OCI-LY1 (cell line): ENCODE data around the gene RHBDF1.

ENCODE experiments used
- CTCF ChIP-seq: fragments of 200-600 bp; sonication (generic), shearing (Covaris generic); IDR thresholded peaks from 2 replicates; pipeline ENCODE4 v1.5.1; 2017; ENCODE audit warnings: mild to moderate bottlenecking, antibody characterized with exemption, low read length, moderate library complexity, mixed read lengths
- EZH2 ChIP-seq: fragments of 200-600 bp; sonication (generic), shearing (Covaris generic); IDR thresholded peaks from 2 replicates; pipeline ENCODE4 v1.8.0; 2017; ENCODE audit warnings: borderline replicate concordance, mixed run types, mild to moderate bottlenecking, antibody characterized with exemption, low read length, moderate library complexity, mixed read lengths

DNA sequence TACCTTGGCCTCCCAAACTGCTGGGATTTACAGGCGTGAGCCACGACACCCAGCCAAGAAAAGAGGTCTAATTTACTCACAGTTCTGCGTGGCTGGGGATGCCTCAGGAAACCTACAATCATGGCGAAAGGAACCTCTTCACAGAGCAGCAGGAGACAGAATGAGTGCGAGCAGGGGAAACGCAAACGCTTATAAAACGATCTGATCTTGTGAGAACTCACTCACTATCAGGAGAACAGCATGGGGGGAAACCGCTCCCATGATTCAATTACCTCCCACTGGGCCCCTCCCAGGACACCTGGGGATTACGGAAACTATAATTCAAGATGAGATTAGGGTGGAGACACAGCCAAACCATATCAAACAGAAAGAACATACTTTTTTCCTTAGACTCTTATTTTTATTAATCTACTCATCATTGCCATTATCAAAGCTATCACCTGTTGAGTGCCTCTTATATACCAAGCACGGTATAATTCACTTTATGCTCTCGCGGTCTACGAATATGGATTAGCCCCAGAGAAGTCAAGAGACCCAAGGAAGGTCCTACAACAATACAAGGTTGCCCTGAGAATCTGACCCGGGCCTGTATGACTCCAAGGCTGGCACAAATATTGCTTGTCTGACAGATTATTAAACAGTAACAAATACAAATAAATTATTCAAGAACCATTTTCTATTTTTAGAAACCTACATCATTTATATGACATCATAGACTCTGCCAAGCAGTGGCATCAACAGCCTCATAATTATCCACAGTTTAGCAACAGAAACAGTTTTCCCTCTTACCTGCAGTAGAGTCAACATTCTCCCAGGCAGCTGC lies 21.5 kb downstream of the RHBDF1 start:
- no peak for TF ChIP-seq CTCF
- no peak for TF ChIP-seq EZH2
